ENCODE data around the gene OTOP2. TPM values are rescaled to one million over a fixed set of nuclear protein-coding genes. Genes with fewer than 3 reads are reported as not detected.

Gene OTOP2
- total RNA-seq, 1 experiment from 2014 or later: not detected

DNA sequence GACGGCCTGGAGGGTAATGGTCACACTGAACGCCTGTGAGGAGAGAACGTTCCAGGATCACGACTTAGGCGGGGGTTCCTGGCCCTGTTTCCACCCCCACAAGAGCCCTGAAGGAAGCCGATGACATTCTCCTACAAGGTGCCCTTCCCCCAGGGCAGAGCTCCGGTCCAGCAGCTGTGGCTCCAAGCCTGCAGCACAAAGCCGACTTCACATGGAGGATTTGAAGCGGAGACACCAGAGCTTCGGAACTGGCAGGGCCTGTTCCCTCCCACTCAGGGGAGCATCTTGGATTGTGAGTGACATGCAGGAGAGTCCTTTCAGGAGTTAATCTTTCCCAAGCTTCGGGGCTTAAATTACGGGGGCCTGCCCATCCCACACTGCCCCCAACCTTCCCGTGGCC lies 35.6 kb upstream of the OTOP2 start:
- peaks cover 4% of the 10 kb centered on the region; the same call in 1 of the 2 replicates for H3K4me1 Mint-ChIP-seq
- no peaks in the 10 kb centered on the region for H3K36me3 Mint-ChIP-seq
- POLR2A ChIA-PET: interaction anchor here (0.7 to 1.5 kb wide), 2 partner anchors 16 to 112 kb away, joined by 3 read pairs; partner anchors contain the start of genes FDXR and NAT9
- H3K4me3 Mint-ChIP-seq: no peak overlapping the region
- no peak overlapping the region for H3K27ac Mint-ChIP-seq
- no peak for DNase-seq (ENCODE audit: low spot score)
- CTCF ChIA-PET: interaction anchor here (0.6 to 2.1 kb wide), 4 partner anchors 22 to 151 kb away, joined by 3 to 6 read pairs (median 4); no protein-coding TSS in a partner anchor
- ATAC-seq: no peak
- TF ChIP-seq, protein P1, sequence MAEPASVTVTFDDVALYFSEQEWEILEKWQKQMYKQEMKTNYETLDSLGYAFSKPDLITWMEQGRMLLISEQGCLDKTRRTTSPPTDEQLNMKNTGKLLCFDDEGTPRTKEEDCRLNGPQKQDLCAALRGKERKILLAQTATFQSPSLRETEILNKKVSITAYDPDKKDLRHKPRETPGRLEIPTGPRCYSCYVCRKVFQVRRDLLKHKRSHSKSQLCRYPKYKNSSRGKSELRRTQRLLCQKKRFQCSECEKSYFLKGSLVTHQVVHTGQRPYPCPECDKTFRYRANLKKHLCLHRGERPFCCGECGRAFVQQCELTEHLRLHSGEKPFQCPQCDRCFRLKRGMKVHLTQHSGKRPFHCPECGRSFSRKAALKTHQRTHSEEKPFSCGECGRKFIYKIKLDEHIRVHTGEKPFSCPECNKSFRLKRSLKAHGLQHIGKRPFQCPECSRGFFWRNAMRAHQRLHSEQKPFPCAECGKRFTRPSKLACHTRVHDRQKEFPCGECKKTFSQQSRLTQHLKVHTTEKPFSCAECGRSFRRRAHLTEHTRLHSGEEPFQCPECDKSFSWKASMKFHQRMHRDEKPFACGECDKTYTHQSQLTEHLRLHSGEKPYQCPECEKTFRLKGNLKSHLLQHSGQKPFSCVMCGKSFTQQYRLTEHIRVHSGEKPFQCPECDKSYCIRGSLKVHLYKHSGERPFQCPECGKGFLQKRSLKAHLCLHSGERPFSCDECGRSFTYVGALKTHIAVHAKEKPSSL (CRISPR knock-in tag; conservative IDR thresholded peaks at IDR 0.05): no peak
- TF ChIP-seq, protein P2, sequence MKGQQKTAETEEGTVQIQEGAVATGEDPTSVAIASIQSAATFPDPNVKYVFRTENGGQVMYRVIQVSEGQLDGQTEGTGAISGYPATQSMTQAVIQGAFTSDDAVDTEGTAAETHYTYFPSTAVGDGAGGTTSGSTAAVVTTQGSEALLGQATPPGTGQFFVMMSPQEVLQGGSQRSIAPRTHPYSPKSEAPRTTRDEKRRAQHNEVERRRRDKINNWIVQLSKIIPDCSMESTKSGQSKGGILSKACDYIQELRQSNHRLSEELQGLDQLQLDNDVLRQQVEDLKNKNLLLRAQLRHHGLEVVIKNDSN (CRISPR knock-in tag; IDR thresholded peaks at IDR 0.05): no peak
- TF ChIP-seq CBFB (CRISPR knock-in tag; IDR thresholded peaks at IDR 0.05; ENCODE audit: low read depth) (no peak), NR2C2 (CRISPR knock-in tag; IDR thresholded peaks at IDR 0.05) (no peak), SOX15 (CRISPR knock-in tag; IDR thresholded peaks at IDR 0.05) (no peak), GABPB1 (CRISPR knock-in tag; IDR thresholded peaks at IDR 0.05) (no peak), IRF2 (CRISPR knock-in tag; IDR thresholded peaks at IDR 0.05; ENCODE audit: borderline replicate concordance, low read depth) (no peak), ZNF671 (CRISPR knock-in tag; IDR thresholded peaks at IDR 0.05) (no peak)
- TF ChIP-seq, protein P3, sequence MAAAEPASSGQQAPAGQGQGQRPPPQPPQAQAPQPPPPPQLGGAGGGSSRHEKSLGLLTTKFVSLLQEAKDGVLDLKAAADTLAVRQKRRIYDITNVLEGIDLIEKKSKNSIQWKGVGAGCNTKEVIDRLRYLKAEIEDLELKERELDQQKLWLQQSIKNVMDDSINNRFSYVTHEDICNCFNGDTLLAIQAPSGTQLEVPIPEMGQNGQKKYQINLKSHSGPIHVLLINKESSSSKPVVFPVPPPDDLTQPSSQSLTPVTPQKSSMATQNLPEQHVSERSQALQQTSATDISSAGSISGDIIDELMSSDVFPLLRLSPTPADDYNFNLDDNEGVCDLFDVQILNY (CRISPR knock-in tag; IDR thresholded peaks at IDR 0.05): no peak
- TF ChIP-seq, protein P4, sequence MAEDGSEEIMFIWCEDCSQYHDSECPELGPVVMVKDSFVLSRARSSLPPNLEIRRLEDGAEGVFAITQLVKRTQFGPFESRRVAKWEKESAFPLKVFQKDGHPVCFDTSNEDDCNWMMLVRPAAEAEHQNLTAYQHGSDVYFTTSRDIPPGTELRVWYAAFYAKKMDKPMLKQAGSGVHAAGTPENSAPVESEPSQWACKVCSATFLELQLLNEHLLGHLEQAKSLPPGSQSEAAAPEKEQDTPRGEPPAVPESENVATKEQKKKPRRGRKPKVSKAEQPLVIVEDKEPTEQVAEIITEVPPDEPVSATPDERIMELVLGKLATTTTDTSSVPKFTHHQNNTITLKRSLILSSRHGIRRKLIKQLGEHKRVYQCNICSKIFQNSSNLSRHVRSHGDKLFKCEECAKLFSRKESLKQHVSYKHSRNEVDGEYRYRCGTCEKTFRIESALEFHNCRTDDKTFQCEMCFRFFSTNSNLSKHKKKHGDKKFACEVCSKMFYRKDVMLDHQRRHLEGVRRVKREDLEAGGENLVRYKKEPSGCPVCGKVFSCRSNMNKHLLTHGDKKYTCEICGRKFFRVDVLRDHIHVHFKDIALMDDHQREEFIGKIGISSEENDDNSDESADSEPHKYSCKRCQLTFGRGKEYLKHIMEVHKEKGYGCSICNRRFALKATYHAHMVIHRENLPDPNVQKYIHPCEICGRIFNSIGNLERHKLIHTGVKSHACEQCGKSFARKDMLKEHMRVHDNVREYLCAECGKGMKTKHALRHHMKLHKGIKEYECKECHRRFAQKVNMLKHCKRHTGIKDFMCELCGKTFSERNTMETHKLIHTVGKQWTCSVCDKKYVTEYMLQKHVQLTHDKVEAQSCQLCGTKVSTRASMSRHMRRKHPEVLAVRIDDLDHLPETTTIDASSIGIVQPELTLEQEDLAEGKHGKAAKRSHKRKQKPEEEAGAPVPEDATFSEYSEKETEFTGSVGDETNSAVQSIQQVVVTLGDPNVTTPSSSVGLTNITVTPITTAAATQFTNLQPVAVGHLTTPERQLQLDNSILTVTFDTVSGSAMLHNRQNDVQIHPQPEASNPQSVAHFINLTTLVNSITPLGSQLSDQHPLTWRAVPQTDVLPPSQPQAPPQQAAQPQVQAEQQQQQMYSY (CRISPR knock-in tag; IDR thresholded peaks at IDR 0.05): no peak
- H3K9me3 Mint-ChIP-seq: peaks cover 3% of the 10 kb centered on the region; the same call in 1 of the 2 replicates
- H3K27me3 Mint-ChIP-seq (ENCODE audit: low read depth): peaks cover 40% of the 10 kb centered on the region

DNA sequence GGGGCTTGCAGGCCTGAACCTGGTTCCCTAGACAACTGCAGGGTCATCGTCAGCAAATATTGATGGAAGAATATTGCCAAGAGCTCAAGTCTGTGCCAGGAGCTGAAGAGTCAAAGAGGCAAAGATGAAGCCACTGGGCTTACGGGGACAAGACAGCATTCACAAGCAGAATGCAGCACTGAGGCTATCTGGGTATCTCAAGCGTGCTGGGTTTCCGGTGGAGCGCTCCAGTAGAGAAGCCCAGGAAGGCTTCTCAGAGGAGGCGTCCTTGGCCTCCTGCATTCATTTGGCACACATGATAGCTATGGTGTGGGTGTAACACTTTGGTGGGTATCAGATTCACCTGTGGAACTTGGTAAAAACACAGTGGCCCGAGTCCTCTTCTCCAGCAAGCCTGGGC lies 33.5 kb upstream of the OTOP2 start:
- no peaks in the 10 kb centered on the region for H3K36me3 Mint-ChIP-seq
- H3K27ac Mint-ChIP-seq: no peak overlapping the region
- peaks cover 57% of the 10 kb centered on the region for H3K27me3 Mint-ChIP-seq (ENCODE audit: low read depth)
- DNase-seq (ENCODE audit: low spot score) (no peak), ATAC-seq (no peak)
- ChIA-PET CTCF (interaction anchor here (1.5 to 2.8 kb wide), 3 partner anchors 18 to 28 kb away, joined by 3 to 7 read pairs (median 4); partner anchors contain the start of gene FDXR), POLR2A (no interaction called here)
- TF ChIP-seq FOXP1 (CRISPR knock-in tag; IDR thresholded peaks at IDR 0.05; ENCODE audit: borderline replicate concordance) (no peak), ELF4 (CRISPR knock-in tag; IDR thresholded peaks at IDR 0.05; ENCODE audit: low read depth) (no peak), NR2C2 (CRISPR knock-in tag; IDR thresholded peaks at IDR 0.05) (no peak), JUN (CRISPR knock-in tag; IDR thresholded peaks at IDR 0.05) (no peak)
- TF ChIP-seq, protein P5, sequence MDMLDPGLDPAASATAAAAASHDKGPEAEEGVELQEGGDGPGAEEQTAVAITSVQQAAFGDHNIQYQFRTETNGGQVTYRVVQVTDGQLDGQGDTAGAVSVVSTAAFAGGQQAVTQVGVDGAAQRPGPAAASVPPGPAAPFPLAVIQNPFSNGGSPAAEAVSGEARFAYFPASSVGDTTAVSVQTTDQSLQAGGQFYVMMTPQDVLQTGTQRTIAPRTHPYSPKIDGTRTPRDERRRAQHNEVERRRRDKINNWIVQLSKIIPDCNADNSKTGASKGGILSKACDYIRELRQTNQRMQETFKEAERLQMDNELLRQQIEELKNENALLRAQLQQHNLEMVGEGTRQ (CRISPR knock-in tag; IDR thresholded peaks at IDR 0.05): no peak
- TF ChIP-seq, protein P6, sequence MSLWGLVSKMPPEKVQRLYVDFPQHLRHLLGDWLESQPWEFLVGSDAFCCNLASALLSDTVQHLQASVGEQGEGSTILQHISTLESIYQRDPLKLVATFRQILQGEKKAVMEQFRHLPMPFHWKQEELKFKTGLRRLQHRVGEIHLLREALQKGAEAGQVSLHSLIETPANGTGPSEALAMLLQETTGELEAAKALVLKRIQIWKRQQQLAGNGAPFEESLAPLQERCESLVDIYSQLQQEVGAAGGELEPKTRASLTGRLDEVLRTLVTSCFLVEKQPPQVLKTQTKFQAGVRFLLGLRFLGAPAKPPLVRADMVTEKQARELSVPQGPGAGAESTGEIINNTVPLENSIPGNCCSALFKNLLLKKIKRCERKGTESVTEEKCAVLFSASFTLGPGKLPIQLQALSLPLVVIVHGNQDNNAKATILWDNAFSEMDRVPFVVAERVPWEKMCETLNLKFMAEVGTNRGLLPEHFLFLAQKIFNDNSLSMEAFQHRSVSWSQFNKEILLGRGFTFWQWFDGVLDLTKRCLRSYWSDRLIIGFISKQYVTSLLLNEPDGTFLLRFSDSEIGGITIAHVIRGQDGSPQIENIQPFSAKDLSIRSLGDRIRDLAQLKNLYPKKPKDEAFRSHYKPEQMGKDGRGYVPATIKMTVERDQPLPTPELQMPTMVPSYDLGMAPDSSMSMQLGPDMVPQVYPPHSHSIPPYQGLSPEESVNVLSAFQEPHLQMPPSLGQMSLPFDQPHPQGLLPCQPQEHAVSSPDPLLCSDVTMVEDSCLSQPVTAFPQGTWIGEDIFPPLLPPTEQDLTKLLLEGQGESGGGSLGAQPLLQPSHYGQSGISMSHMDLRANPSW (CRISPR knock-in tag; conservative IDR thresholded peaks at IDR 0.05; ENCODE audit: low read depth): no peak
- TF ChIP-seq, protein P7, sequence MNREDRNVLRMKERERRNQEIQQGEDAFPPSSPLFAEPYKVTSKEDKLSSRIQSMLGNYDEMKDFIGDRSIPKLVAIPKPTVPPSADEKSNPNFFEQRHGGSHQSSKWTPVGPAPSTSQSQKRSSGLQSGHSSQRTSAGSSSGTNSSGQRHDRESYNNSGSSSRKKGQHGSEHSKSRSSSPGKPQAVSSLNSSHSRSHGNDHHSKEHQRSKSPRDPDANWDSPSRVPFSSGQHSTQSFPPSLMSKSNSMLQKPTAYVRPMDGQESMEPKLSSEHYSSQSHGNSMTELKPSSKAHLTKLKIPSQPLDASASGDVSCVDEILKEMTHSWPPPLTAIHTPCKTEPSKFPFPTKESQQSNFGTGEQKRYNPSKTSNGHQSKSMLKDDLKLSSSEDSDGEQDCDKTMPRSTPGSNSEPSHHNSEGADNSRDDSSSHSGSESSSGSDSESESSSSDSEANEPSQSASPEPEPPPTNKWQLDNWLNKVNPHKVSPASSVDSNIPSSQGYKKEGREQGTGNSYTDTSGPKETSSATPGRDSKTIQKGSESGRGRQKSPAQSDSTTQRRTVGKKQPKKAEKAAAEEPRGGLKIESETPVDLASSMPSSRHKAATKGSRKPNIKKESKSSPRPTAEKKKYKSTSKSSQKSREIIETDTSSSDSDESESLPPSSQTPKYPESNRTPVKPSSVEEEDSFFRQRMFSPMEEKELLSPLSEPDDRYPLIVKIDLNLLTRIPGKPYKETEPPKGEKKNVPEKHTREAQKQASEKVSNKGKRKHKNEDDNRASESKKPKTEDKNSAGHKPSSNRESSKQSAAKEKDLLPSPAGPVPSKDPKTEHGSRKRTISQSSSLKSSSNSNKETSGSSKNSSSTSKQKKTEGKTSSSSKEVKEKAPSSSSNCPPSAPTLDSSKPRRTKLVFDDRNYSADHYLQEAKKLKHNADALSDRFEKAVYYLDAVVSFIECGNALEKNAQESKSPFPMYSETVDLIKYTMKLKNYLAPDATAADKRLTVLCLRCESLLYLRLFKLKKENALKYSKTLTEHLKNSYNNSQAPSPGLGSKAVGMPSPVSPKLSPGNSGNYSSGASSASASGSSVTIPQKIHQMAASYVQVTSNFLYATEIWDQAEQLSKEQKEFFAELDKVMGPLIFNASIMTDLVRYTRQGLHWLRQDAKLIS (CRISPR knock-in tag; IDR thresholded peaks at IDR 0.05; ENCODE audit: borderline replicate concordance): no peak
- no peak overlapping the region for H3K4me3 Mint-ChIP-seq
- peaks cover 10% of the 10 kb centered on the region for H3K4me1 Mint-ChIP-seq
- H3K9me3 Mint-ChIP-seq: peaks cover 3% of the 10 kb centered on the region; the same call in 1 of the 2 replicates
